ENCODE data around the gene AKAP14.
"Not testable (repeated sequence)": the region's sequence is repeated elsewhere in the genome, so short reads cannot be mapped to it uniquely, and the experiment has no call there.

Gene AKAP14

DNA sequence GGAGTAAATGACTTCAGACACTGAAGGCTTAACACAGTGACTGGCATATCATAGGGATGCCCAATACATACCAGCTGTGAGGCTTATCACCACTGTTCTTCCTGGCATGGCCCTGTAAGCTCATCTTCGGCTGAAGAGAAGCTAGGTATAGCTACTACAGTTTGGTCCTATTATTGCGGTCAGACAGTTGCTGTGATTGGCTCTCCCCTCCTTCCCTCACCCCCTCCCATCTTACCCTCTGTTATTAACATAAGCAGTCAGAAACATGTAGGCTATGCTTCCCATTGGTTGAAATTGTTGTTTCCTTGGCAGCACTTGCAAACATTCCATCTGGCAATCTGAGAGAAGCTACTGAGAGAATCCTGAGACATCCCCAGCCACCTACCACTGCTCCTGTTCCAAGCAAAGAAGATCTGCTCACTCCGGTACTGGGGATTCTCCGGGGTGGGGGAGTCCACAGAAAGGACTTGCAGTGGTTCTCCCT, at the start of gene AKAP14:
AKAP14 (plus strand) TSS at position 51 of the 484 bp plus-strand sequence. CDS start 7,331 bp downstream, outside the sequence.
- no peak for DNase-seq

DNA sequence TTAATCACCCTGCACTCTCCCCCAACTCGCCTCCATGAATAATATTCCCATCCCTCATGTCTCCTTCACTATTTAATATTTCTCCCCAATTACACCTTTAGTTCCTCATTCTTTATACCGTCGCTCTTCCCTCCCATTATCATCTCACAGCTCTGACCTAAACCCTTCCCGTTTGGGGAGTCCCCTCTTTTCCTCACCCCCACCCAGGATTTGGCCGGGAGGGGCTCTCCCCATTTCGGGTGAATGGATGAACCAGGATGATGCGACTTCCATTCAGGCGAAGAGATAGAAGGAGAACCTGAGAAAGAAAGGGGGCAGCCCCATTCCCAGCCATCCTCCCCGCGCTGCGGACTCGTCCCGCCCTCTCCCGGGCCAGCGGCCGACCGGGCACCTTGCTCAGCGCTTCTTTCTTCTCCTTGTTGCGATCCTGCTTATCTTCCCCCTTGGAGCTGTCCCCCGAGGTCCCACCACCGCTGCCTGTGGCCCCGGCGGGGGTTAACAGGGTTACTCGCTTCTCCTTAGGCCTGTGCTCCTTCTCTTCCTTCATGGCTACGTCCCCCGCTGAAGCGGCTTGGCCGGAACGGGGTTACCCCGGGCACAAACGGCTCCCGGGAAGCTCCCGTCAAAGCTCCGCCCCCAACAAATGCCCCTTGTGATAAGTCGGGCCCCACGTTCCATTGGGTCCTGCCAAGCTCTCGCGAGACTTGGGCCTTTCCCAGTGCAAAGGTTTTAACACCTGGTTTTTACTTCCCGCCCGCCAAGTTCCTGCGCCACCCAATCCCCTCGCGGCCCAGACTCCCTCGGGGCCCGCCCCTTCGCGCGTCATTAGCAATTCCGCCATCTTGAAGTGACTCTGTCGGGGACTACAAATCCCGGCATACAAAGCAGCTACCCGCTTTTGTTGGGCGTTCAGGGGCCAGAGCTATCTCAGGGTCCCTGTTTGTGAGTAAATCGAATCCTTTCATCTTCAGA, 43.0 kb upstream of the AKAP14 start, which contains the start of gene UPF3B:
UPF3B (minus strand) TSS at position 582 of the 972 bp plus-strand sequence; CDS start at position 547, 35 bp downstream.
- peak; percentile 99 for DNase-seq

DNA sequence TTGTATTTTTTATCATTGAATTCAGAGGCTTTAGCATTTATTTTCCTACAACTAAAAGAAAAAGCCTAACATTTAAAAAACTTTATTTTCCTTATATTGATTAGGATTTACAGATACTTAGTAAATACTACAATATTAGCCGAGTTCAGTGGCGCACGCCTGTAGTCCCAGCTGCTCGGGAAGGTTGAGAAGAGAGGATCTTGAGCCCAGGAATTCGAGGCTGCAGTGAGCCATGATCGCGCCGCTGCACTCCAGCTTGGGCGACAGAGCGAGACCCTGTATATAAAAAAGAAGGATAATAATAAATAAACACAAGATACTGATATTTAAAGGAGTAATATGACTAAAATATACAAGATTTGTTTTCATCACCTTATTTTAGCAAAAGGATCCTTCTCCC, 42.2 kb upstream of the AKAP14 start:
- no peak for DNase-seq

DNA sequence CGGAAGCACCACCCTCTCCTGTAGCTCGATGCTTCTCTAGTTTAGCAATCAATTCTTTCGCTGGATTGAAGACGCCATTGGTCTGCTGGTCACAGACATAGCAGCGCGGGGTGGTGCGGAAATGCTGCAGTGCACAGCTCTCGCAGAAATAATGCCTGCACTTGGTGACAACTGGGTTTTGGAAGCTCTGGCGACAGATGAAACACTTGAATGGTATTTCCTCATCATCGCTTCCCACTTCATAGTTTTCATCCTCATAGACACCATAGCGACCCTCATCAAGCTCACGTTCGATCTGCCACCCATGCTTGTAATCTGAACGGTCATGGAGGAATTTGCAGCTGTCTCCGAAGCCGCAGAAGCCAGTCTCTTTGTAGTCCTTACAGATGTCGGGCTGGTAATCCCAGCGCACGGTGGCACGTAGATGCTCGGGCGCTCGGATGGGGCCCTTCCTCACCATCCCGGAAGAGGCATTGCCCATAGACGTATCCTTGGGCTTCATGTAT, 25.0 kb upstream of the AKAP14 start:
- peak; percentile 14 for DNase-seq

DNA sequence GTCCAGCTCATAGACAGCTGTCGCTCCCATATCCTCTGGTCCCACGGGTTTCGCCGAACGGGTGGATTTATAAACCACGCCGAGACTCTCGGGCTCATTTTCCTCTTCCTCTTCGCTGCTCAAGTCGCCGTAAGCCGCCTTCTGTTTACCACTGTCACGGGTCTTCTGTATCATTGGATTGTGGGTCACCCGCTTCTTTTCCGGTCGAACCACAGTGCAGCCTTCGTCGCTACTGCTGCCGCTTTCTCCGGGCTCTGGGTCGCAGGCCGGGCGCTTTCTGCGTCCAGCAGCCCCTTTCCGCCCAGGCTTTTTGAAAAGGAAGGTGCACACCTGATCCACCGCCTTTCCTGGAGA, 24.5 kb upstream of the AKAP14 start:
- DNase-seq: no peak

DNA sequence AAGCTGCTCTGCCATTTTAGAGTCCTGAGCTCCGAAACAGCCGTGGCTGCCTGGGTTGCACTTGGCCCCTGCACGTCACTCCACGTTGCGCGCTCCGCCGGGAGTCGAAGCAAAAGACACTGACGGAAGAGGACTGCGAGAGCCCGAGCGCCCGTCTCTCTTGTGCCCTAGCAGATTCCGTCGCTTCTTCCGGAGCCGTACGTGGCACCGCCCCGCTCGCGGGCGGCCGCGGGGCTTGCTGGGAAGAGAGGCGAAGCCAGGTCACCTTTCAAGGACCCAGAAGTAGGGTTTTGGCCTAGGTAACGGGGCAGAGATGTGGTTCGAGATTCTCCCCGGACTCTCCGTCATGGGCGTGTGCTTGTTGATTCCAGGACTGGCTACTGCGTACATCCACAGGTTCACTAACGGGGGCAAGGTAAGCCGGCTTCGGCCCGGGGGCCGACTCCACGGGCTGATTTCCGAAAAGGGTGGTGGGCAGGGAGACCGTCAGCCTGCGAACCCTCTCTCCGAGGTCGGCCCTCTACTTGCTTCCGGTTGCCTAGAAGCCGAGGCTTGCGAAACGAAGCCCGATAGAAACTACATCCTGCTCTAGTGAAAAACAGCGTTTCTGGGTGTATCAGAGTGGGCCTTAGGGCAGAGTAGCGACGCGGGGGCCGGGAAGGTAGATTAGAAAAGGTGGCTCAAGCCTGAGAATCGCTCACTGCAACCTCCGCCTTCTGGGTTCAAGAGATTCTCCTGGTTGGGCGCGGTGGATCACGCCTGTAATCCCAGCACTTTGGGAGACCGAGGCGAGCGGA, 23.9 kb upstream of the AKAP14 start, which contains the start of the genes NDUFA1 and RNF113A:
NDUFA1 (plus strand) TSS at position 234 of the 797 bp plus-strand sequence; CDS start at position 314, 80 bp downstream.
RNF113A (minus strand) TSS at position 135 of the 797 bp plus-strand sequence; CDS start at position 15, 120 bp downstream.
- peak; percentile 75 for DNase-seq

DNA sequence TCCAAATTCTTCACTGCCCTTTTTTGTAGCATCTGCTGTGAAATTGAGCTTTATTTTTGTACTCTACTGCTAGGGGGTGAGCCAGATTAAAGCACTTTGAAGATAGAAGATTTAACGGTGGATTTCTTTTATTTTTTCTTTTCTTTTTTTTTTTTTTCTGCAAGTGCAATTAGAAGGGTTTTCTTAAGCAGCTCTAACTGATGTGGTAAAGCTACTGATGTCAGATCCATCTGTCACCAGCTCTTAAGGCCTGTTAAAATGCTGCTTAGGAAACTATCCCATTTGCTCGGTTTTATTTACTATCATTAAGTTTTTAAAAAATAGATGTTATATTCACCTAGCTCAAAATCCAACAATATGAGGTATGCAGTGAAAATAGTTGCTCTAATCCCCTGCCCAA, 17.0 kb upstream of the AKAP14 start:
- DNase-seq: no peak

DNA sequence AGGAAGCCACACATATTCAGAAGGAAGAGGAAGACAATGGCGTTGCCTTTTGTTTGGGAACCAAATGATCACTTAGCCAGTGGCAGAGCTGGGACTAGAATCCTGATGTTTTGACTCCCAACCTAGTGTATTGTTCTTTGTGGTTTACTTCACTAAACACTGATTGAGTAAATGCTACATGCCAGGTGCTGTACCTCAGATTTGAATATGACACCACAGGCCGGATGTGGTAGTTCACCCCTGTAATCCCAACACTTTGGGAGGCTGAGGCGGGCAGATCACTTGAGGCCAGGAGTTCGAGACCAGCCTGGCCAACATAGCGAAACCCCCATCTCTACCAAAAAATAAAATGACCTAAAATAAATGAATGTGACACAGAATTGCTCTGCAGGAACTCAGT, 15.6 kb upstream of the AKAP14 start:
- no peak for DNase-seq

DNA sequence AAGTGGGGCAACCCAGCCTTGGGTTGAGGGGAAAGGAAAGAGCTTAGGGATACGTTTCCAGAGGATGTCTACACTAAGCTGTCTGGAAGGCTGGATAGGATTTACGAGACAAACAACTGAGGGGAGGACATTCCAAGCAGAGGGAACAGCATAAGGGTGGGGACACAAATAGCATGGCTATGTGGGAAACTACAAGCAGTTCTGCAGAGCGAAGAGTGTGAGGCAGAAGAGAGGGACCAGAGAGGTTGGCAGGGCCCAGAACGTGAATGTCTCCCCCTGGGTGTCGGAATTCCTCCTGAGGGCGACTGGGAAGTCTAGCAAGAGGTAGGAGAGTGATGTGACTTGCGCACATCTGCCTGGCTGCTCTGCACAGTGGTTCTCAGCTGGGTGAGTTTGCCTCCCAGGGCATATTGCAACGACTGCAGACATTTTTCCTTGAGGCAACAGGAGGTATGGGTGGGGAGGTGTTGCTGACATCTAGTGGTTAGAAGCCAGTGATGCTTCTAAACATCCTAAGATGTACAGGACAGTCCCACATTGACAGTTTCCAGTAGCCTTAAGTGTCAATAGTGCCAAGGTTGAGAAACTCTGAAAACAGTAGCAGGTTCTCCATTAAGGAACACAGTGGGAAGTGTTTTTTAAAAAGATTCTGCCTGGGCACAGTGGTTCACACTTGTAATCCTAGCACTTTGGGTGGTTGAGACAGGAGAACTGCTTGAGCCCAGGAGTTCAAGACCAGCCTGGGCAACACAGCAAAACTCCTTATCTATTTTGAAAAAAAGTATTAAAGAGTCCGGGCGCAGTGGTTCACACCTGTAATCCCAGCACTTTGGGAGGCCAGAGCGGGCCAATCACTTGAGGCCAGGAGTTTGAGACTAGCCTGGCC, 14.9 kb upstream of the AKAP14 start:
- DNase-seq: peak; percentile 48

DNA sequence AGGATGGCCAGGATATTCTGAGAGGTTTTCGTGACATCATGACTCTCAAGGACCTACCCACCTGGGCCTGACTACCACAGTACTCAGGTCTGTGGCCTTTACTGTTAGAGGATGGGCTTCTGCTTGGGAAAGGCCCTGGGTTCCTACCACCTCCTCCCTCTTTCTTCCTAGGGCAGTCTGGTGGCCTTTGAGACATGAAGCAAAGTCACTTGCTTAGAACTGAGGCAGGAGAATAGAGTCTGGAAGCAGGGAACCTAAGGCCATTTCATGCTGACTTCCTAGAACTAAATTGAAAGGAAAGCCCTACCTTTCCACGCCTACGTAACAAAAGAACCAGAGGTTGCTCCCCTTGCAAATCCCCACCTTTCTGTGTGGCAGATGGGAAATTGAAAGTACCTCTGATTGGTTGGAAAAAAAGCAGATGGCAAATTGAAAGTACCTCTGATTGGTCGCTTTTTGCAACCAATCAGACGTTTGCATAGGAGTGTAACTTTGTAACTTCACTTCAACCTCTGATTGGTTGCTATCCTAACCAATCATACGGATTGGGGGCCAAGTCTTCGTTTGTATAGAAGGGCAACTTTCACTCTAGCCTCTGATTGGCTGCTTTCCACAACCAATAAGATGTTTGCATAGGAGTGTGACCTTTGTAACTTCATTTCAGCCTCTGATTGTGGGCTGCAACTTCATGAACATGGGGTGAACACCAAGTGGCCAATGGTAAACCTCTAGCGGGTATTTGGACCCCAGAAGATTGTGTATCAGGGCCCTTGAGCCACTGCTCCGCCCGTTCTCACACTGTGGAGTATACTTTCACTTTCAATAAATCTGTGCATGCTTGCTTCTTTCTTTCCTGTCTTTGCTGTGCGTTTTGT, 9.9 kb upstream of the AKAP14 start:
- peak; percentile 24 for DNase-seq

DNA sequence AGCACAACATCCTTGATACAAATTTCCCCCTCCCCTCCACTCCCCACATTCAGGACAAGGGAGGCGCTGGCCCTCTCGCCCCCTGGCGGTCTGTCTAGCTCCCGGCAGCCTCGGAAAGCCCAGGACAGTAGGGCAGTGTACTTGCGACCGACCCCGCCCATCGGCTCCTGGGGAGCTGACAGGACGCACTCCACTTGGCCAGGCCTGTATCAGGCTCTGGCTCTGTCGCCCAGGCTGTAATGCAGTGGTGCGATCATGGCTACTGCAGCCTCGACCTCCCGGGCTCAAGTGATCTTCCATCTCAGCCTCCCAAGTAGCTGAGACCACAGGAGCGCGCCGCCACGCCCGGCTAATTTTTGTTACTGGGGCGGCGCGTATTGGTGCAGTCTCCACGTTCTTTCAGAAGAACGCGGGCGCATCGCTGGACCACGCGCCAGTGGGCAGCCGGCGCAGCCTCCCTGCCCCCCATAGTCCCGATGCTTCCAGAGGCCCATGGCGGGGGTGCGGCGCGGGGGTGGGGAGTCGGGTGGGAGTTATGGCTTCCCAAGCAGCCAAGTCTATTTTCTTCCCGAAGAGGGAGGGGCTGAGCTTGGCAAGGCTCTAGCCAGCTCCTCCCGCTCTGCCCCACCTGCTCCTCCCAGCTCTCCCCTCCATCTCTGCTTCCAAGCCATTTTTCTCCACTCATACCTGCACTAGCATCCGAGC, 7.8 kb upstream of the AKAP14 start:
- DNase-seq: peak; percentile 41

DNA sequence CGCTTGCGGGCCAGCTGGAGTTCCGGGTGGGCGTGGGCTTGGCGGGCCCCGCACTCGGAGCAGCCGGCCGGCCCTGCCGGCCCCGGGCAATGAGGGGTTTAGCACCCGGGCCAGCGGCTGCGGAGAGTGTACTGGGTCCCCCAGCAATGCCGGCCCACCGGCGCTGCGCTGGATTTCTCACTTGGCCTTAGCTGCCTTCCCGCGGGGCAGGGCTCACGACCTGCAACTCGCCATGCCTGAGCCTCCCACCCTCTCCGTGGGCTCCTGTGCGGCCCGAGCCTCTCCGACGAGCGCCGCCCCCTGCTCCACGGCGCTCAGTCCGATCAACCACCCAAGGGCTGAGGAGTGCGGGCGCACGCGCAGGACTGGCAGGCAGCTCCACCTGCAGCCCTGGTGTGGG, 5.1 kb upstream of the AKAP14 start:
- not testable (repeated sequence) for DNase-seq

DNA sequence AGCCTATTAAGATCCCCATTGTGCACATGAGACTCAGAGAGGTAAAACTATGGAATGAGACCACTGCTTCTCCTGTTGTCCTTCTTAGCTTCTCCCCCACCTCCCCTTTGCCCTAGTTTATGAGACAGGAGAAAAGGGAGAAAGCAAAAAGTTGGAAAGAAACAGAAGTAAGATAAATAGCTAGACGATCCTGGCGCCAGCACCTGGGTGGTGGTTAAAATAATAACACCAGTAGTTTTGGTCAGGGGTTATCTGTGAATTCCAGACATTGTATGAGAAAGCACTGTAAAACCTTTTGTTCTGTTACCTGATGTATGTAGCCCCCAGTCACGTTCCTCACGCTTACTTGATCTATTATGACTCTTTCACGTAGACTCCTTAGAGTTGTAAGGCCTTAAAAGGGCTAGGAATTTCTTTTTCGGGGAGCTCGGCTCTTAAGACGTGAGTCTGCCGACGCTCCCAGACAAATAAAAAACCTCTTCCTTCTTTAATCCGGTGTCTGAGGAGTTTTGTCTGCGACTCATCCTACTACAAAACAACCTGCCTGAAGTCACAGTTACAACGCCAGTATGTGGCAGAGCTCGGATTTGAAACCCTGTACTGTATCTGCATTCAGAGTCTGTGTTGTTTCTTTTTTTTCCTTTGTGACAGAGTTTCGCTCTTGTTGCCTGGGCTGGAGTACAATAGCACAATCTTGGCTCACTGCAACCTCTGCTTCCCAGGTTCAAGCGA, 3.6 kb upstream of the AKAP14 start:
- not testable (repeated sequence) for DNase-seq

DNA sequence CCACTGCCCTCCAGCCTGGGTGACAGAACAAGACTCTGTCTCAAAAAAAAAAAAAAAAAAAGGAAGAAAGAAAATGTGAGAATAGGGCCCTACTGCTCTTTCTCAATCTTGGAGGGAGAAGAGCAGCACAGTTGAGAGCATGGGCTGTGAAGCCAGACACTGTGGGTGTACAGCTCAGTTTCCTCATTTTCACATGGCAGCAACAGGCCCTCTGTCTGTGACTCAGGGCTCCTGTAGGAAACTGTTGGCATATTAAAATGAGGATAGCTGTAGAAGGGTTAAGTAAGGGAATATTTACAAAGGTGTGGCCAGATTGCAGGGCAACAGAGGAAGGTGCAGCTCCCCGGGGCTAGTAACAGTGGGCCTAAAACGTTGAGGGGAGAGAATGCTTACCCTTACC, 3.4 kb downstream of the AKAP14 start:
- no peak for DNase-seq

DNA sequence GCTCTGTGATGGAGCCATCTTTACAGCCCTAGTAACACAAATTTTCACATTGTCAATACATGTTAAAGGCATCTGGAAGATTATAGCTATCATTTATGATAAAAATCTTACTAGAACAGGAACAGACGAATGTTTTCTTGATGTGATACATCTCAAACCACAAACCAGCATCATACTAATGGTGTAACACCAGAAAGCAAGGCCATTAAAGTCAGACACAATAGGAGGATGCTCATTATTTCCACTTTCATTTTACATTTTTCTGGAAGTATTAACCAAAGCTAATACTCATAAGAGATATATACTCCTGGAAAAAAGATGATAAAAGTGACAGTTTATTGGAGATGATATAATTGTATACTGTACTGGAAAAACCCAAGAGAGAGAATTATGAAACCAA, 5.3 kb downstream of the AKAP14 start:
- DNase-seq: no peak

DNA sequence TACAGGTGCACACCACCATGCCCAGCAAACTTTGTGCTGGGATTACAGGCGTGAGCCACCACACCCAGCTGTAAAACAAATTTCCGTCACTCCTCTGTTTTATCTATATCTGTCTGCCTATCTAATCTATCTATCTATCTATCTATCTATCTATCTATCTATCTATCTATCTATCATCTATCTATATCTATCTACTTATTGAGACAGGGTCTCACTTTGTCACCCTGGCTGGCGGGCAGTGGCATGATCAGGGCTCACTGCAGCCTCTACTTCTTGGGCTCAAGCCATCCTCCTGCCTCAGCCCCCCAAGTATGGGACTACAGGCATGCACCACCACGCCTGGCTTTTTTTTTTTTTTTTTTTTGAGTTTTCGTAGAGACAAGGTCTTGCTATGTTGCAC, 20.6 kb downstream of the AKAP14 start:
- DNase-seq: no peak

DNA sequence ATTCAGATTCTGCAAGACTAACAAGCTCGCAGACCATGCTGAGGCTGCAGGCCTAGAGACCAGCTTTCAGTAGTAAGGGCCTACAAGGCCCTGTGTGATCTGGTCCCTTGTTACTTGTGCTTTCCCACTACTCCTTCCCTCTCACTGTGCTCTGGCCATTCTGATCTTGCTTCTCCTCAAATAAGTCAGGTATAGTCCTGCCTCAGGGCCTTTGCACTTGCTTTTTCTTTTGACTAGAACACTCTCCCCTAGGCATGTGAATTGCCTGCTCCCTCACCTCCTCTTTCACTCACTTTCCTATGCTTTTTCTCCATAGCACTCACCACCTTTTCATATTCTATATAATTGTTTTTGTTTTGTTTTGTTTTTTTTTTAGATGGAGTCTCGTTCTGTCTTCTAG, 22.2 kb downstream of the AKAP14 start:
- no peak for DNase-seq

DNA sequence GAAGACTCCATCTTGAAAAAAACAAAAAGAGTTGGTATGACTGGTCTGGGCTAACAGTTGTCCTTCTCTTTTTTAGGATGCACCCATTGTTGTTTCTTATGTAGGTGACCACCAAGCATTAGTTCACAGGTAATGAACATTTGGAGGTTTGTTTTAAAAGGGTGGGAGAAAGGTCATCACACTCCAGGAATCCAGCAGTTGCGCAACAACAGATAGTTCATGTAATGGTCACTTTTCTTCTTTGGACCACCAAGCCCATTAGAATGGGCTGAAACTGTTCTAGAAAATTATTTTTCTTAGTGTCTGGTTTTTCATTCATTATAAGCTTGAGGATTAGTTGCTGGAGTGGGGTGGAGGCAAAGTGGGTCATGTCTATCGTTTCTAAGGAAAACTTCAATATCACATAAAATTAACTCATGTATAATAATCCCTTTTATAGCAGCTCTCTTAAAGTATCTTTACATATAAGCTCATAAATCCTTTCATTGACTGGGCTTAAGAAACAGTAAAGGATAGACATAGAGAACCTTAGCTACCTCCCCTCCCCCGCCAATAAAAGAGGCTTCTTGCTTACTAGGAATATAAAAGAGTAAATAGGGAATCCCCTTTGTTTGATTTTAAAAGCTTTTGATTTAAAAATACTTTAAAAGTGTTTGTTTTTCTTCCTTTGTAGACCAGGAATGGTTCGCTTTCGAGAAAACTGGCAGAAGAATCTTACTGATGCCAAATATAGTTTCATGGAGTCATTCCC, 24.3 kb downstream of the AKAP14 start:
- DNase-seq: no peak

DNA sequence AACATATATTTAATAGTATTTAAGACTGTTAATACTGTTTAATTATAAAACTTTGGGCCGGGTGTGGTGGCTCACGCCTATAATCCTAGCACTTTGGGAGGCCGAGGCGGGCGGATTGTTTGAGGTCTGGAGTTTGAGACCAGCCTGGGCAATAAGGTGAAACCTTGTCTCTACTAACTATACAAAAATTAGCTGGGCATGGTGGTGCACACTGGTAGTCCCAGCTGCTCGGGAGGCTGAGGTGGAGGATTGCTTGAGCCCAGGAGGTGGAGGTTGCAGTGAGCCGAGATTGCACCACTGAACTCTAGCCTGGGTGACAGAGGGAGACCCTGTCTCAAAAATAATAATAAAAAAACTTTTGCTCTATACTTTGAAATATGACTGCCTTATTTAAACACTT, 26.7 kb downstream of the AKAP14 start:
- DNase-seq: not testable (repeated sequence)

Data from fibroblast of upper back skin (primary cell).